ENCODE results near the gene CARMIL1.

CARMIL1 gene

DNA sequence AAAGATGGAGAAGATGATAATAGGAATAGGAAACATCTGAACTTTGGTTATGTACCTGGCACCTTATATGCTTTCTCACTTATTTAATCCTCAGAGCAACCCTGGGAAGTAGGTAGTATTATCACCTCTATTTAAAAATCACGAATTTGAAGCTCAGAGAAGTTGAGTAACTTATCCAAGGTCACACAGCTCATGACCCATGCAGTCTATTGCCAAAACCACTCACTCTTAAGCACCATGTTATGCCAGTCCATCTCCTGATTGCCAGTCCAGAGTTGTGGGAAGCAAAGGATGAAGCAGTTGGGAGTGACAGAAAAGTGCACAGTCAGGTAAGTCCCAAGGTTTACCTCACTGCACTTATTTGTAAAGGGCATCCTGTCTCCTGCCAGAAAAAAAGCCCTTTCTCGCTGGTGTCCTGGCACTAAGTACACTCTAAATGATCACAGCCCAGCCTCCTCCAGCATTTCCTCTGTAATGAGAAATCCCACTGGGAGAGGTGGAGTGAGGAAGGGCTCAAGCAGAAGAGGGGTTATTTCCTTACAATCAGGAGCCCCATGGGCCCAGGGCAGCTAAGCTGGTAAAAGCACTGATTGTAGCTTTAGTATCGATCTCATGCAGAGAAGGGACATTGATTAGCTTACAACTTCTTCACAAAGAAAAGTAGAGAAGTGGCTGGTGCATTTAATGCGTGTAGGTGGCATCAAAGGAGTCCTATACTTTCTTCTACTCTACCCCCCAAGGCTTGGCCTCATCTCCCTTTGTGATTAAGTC lies 351.5 kb downstream of the CARMIL1 start:
- DNase-seq, result no peak

DNA sequence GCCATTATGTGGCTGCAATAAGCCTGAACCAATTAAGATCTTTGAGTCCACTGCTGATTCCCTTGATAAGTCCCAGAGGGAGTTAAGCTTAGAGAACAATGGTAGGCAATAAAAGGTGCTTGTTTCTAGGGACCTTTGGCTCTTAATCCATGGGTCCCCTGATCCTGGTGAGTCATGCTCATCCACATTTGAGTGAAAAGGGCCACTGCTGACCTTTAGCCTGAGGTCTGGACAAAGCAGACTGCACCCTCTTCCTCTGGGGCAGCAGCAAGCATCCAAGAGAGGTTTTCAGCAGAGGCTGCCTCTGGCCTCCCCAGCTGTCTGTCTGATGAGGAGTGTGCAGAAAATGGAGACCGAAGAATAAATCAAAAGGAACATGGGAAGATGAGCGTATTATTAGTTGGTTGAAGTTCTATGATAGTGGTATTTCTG lies 356.7 kb downstream of the CARMIL1 start:
- DNase-seq, result no peak

DNA sequence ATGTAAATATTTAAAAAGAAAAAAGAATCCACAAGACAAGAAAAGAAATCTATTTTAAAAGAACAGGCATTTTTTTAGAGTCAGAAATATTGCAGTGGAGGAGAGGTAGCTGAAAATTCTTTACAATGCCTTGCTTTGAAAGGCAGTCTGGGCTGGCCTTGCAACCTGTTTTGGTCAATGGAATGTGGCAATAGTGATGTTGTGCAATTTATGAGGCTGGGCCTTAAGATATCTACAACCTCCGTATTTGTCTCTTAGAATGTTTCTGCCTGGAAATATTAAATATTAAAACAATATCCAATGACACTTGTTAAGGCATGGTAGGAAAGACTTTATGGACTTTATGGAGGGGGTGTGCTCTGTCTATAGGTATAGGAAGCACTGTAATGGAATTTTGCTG lies 358.0 kb downstream of the CARMIL1 start:
- DNase-seq, result no peak

DNA sequence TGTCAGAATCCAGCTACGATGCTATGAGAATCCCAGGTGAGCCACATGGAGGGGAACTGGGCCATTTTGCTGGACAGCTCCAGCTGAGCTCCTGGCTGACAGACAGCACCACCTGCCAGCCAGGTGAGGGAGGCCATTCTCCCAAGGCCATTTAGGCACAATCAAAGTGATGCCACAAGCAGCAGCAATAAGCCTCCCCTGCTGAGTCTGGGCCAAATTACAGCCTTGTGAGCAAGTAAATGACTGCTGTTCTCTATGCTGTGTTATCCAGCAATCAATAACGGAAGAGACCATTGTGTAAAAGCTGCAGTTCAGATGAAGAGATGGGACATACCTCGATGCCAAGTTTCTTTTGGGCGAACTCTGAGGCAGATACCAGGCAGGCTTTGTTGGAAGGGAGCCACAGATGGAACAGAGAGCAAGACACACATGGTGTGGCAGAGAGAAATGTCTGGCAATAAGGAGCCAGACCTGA lies 358.8 kb downstream of the CARMIL1 start:
- no peak for DNase-seq

DNA sequence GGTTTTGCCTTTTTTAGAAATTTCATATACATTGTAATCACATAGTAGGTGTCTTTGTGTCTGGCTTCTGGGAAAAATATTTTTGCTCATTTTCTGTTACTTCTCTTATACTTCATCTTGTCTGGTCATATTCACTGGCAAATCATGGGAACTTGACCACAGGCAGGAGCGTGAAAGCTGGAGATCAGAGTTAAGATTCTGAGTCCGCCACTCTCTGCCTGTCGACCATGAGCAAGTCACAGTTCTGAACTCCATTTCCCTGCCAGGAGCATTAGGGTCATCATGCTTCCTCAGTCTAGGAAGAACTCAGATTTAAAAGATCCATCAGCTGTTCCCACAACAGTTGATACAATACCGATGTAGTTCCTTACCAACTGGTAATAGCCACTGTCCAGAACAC lies 360.5 kb downstream of the CARMIL1 start:
- no peak for DNase-seq

DNA sequence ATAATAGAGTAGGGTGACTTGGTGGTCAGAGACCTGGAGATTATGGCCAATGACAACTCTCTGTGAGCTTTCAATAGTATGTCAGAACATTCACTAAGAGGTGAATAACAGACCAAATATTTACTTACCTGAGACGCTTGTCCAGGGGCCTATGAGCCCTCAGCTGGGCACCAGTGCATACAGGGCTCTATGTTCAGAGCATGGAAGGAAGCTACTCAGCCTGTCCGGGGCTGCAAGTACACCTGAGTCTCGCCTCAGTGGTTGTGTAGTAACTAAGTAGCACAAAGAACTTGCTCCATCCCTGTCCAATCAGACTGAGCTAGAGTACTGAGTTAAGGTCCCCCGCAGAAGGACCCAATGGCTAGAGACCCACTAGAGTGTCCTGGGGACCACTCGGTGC lies 361.3 kb downstream of the CARMIL1 start:
- DNase-seq, result no peak

DNA sequence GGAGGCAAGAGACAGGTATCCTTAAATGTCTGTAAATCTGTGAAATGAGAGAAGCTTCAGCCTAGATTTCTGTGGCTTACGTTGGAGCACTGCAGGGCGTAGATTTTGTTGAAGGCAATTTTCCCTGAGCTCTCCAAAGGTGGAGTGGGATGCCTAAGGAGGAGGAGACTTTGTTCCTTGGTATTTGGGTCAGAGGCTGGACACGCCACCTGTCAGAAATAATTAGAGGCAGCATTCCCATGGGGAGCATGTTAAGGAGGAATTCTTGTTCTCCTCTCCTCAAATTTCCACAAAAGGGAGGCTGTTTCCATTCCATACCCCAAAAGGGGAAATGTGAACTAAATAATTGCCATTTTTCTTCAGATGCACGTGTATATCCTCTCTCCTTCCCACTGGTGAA lies 361.7 kb downstream of the CARMIL1 start:
- no peak for DNase-seq

DNA sequence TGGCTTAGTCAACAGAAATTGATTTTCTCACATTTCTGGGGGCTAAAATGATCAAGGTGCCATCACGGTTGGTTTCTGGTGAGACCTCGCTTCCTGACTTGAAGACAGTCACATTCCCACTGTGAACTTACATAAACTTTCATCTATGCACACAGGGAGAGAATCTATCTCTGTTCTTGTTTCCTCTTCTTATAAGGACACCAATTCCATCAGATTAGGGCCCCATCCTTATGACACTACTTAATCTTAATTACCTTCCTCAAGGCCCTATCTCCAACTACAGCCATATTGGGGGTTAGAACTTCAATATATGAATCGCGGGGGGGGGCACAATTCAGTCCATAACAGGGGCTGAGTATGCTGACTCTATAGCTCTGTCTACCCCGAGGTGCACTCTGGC lies 362.2 kb downstream of the CARMIL1 start:
- DNase-seq, result no peak

DNA sequence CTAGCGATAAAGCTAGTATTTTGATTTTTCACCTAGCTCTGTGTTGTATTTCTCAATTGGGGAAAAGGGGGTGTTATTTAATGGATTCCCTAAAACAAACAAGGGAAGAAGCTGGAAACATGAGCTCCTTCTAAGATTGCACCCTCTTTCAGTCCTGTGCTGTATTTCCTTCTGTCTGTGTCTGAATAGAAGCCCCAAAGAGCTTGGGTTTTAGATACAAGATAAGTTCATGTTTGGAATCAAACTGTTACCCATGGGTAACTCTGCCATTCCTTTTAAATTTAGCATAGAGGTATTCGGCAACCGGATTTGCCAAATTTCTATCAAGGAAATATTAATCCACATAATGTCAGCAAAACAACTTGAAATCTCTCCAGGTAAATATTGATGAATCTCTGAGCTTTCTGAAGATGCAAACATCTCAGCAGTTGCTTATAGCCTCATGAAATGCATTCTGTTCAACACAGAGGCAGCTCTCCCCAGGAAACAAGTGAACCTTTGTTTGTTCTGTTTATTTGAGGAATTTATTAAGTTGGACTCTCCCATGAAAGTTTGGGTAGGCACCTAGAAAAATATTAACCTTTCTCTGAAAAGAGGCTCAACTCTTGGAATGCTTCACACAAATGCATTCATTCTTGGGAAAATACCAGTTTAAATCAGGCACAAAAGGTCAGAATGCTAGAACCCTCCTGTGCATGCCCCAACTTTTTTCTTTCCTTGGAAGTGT lies 362.9 kb downstream of the CARMIL1 start:
- DNase-seq, result no peak

DNA sequence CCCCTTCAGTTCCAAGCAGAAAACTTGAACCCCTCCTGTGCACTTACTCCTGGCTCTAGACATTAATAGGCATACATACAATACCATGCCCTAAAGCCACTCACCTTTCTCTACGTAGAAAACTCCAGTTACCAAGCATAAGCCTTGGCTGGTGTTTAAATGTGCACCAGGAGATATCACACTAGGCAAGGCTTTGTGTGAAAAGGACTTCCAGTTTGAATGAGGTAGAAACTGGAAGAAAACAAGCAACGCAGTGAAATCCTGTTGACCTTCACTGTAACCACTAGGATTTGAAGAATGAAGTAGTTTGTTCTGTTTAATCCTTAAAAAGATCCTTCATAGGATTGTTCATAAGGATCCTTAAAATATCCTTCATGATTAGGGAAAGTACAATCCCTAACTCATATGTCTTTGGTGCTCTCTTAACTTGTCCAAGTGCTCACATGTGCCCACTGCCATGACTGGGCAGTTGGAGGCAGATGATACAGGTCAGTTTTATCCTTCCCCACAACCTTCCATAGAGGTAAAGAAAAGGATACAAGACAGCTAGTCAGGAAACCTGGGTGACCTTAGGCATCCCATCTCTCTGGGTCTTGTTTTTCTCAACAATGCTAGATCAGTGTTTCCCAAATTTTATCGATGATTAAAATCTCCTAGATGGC lies 363.6 kb downstream of the CARMIL1 start:
- DNase-seq, result no peak

DNA sequence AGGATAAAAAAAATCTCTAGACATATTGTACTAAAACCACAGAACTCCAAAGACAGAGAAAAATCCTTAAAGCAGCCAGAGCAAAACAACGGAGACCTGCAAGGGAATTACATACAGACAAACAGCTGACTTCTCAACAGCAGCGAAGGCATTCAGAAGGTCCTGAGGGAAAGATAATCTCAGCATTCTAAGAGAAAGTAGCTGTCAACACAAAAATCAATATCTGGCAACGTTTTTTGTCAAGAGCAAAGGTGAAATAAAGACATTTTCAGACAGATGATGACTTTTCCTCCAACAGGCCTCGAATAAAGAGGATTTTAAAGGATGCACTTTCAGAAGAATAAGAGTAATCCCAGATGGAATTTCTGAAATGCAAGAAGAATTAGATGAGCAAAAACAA lies 366.7 kb downstream of the CARMIL1 start:
- no peak for DNase-seq

DNA sequence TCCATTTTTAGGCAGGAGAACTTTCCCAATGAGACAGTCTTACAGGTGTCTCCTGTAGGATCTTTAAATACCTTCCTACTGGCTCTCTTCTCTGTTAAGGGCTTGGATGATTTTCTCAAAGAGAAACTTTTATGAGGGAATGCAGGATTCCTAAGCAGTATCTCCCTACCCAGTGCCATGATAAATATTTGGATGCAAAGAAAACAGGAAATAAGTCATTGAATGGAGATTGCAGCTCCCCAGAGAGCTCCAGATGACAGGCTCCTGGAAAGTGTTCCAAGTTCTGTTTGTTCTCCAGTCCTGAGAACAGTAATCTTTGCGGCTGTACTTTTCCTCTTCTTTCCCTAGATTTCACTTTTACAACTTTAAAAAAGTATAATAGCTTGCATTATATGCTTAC lies 370.4 kb downstream of the CARMIL1 start:
- no peak for DNase-seq

DNA sequence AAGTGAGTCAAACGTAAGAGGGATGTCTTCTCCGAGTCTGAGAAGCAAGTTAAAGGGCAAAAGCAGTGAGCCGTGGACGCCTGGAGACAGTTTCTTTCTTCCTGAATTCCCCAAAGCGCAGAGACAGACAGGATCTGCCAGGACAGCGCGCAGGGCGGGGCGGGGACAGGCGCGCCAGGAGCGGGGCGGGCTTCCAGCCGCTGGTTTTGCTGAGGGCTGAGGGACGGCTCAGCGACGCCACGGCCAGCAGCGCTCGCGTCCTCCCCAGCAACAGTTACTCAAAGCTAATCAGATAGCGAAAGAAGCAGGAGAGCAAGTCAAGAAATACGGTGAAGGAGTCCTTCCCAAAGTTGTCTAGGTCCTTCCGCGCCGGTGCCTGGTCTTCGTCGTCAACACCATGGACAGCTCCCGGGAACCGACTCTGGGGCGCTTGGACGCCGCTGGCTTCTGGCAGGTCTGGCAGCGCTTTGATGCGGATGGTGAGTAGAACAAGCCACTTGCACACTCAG lies 372.9 kb downstream of the CARMIL1 start, which contains the start of gene SCGN:
TSS of gene SCGN (plus strand) at position 209 of the 509 bp plus-strand sequence. CDS start at position 398, 189 bp downstream.
- no peak for DNase-seq

DNA sequence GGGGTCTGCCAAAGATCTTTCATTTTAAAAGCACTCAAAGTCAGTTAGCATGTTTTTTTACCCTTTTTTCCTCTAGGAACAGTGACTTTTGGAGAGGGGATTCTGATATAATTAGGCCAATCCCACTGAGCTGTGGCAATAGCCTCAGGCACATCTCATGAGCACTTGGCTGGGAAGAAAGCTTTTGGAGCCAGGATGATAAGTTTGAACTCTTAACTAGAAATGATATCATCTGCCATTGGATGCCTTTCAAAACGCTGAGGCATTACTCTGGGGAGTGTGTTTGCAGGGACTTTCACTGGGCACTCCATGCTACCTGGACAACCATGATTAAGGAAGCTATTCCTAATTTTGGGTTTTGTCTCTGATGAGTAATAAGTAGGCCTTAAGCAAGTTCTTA lies 376.5 kb downstream of the CARMIL1 start:
- no peak for DNase-seq

DNA sequence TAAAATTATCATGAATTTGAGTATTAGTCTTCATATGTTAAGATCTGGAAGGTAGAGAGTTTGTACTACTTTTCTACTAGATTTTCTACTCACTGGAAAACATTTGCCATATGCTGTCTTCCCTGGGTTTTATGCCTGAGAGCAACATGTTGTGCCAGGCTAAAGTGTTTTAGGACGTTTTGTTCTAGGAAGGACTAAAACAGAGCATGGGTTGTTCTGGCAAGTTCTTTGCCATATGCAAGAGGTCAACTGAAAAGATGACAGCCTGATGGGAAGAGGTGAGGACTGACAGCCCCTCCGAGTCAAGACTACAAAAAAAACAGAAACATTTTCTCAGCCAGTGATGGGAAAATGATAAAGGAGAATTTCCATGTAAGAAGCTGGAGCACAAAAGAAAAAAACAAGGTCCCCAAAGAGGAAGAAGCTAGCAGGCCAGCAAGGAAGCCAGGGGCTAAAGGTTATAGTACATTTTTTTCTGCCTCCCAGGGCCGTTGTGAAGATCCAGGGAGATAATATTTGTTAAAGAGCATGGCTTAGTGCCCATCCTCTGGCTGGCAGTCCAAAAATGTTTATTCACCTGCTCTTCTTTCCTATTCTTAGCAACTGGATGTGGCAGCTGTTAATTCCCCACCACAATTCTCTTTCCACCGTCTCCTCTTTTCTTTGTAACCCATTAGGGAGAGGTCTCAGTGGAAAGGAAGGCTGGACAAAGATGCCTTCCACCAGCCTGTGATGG lies 380.6 kb downstream of the CARMIL1 start:
- no peak for DNase-seq

DNA sequence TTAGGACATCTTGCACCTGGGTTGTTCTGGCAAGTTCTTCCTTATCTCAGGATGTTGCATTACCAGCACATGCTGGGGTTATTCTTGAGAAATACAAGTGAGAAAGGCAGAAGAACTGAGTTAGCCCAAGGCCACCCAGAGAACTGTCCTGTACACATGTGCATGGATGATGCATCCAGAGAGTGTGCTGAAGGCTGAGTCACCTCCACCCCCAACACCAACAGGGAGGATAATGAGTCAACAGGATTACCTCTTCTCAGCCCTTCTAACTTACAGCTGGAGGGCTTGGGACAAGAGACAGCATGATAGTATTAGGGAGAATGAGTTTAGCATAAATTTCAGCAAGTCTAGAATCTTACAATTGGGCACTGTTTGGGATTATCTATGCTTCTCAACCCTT lies 381.3 kb downstream of the CARMIL1 start:
- no peak for DNase-seq

DNA sequence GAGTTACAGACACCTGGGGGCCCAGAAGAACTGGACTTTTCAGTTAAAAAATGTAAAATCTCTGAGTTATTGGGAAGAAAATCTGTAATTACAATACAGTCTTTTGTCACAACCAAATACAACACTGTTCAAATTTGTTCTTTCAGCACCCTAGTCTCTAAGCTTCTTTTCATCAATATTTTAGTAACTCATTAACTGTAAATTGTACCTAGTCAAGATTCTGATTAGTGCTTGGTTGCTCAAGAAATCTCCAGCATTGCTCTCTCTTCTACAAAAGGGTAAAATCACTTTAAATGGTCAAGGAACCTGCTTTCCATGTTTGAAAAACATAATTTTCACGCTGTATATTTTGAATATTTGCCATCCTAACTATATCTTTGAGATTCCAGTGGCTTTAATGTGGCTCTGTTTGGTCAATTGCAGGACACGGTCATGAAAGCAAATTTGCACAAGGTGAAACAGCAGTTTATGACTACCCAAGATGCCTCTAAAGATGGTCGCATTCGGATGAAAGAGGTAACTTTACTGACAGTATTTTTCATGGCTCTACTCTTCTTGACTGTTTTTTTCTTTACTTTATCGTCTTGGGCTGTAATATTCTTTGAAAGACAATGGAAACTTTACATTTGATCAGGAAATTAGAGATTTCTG lies 382.1 kb downstream of the CARMIL1 start:
- no peak for DNase-seq

DNA sequence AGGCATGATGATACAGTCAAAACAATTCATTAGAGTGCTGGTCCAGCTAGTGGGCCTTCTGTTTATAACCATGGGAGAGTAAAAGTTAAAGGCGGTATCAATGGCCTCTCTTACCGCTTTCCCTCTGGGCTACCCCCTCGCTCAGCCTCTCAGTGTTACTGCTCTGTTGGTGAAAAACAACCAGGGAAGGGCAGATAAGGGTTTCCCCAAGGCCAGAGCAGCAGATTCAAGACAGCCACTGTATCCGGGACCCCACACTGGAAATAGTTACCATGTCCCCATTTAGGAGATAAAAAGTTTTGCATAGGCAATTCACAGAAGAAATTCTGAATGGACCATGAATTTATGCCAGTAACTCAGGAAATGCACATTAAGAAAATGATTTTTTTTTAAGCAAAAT lies 386.3 kb downstream of the CARMIL1 start:
- DNase-seq, result no peak

DNA sequence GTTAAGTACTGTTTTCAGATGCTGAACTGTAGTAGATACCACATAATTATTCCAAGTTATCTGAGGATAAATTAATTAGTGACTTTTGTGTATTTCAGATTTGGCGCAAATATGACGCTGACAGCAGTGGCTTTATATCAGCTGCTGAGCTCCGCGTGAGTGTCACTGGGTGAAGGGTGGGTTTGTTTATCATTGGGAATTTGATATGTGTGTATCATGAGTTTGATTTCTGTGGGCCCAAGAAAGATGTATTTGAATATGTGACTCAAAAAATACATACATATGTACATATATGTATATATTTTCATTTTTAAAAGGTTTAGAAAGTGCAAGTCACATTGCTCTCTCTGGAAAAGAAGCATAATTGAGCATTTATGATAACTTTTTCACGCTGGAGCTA lies 390.2 kb downstream of the CARMIL1 start:
- DNase-seq, result no peak
